DMS53 treated with DMSO at 0.1 percent for 48 hours (cell line): ENCODE results near the gene TRIM67.

Source experiments
- DNase-seq: peaks from one replicate; lab custom pipeline; 2025; ENCODE audit not compliant: unreplicated experiment; lab: John Stamatoyannopoulos, UW

Gene TRIM67

GRCh38 chr1:231232870-231233734, 71.2 kb downstream of the TRIM67 start:
- DNase-seq, result no peak

GRCh38 chr1:231233735-231234417, 72.0 kb downstream of the TRIM67 start:
- peak; percentile 47 for DNase-seq

DNA sequence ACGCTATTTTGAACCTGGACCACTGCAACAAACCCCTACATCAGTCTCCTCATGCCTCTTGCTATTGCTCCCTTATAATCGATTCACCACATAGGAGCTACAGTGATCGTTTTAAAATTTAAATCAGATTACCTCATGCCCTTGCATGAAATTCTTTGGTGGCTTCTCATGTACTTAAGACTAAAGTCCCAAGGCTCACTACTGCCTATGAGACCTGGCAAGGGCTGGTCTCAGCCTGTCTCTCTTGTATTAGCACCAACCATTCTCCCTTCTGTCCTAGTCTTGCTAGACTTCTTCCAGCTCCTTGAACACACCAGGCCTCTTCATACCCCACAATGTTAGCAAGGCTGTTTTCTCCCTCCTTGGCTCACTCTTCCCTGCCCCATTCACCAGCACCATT, 72.6 kb downstream of the TRIM67 start:
- DNase-seq, result no peak

- DNase-seq, result no peak
These were observed 73.8 kb downstream of the TRIM67 start for GRCh38 chr1:231235526-231236207.

DNA sequence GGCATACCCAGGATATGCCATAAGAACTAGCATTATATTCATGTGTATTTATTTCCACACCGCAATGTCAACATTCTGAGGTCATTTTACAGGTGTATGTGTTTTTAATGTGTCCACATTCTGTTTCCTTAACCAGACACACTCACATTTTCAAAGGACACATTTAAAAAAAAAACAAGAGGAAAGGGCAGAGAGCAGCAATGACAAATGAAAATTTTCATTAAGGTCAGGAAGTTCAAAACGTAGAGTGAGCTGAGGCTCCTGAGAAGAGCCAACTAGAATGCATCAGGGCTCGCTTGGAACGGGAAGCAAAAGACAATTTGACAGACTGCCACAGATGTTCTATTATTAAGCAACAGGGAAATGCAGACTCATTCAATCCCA, 74.3 kb downstream of the TRIM67 start:
- DNase-seq, result peak; percentile 78

- DNase-seq, result no peak
These were observed 75.1 kb downstream of the TRIM67 start for GRCh38 chr1:231236938-231237337.

- DNase-seq, result no peak
These were observed 76.4 kb downstream of the TRIM67 start for GRCh38 chr1:231238298-231238697.

- no peak for DNase-seq
These were observed 78.6 kb downstream of the TRIM67 start for GRCh38 chr1:231240531-231240882.

GRCh38 chr1:231240883-231241735, 79.3 kb downstream of the TRIM67 start, which contains the start of gene GNPAT:
TSS of gene GNPAT (plus strand) at chr1:231241212. CDS start at chr1:231241379, 167 bp downstream.
- peak; percentile 50 for DNase-seq

- no peak for DNase-seq
These were observed 79.9 kb downstream of the TRIM67 start for GRCh38 chr1:231241750-231242149.

DNA sequence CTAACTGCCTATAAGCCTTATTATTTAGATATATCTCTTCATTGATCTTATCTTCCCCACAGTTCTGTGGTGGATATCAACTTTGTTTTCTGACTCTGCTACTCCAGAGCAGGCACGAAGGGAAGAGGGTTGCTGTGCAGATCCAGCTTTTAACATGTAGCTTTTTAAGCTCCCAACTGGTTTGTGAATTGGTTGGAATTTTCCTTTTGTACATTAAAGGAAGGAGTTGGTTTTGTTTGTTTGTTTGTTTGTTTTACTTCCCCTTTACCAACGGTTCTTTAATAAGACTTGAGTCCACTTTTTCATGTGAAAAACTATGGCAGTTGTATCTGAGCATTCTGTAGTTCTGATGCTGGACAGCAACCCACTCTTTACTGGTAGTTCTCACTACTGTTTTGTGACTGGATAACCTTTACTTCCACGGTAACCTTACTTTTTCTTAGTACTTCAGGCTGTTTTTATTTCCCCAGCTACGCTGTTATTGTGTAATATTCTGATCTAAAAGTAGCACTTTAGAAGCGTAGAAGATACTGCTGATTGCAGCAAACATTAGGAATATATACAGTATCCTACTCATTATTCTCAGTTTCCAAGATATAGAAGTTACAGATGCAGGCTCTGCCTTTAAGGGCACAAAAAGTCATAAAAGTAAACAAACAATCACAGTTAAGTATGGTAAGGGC, 80.8 kb downstream of the TRIM67 start:
- no peak for DNase-seq

- peak; percentile 76 for DNase-seq
These were observed 86.9 kb downstream of the TRIM67 start for GRCh38 chr1:231248778-231249177.

- no peak for DNase-seq
These were observed 90.5 kb downstream of the TRIM67 start for GRCh38 chr1:231252336-231252735.

DNA sequence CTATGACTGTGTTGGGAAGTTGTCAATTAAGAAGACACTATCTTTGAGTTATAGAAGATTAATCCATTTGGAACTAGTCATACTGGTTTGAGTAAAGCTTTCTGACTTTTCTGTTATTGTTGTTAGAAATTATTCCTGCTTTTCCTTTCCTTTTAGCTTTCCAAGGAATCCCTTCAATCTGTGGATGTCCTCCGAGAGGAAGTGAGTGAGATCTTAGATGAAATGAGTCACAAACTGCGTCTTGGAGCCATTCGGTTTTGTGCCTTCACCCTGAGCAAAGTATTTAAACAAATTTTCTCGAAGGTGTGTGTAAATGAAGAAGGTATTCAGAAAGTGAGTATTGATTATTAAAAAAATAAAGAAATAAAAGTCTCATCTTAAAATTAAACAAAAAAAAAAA, 98.5 kb downstream of the TRIM67 start:
- no peak for DNase-seq

- no peak for DNase-seq
These were observed 102.8 kb downstream of the TRIM67 start for GRCh38 chr1:231264642-231265041.

DNA sequence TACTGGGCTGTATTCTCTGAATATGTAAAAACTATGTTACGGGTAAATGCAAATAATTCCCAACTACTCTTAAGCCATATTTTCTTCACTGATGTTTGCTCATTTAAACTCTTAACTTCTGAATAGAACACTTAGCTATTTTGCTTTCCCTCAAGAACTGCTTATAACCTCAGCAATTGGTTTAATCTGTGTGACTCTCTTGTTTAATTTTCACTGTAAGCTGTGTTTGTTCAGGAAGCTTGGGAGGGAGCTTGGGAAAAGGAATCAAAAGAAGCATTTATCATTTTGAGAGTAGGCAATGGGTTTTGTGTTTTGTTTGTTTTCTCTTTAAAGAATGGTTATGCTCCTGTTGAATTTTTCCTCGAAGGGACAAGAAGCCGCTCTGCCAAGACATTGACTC, 103.5 kb downstream of the TRIM67 start:
- no peak for DNase-seq

- no peak for DNase-seq
These were observed 105.0 kb downstream of the TRIM67 start for GRCh38 chr1:231266811-231267322.
